SKM-1 treated with dmso at 0.1 percent for 144 hours (cell line): ENCODE data around the gene SPATA31C2.
"Not testable (repeated sequence)": the region's sequence is repeated elsewhere in the genome, so short reads cannot be mapped to it uniquely, and the experiment has no call there.

Source experiments
- DNase-seq: peaks from one replicate; lab custom pipeline; 2025; ENCODE audit not compliant: unreplicated experiment; lab: John Stamatoyannopoulos, UW

SPATA31C2 gene

GRCh38 chr9:88127700-88128300 is 10.5 kb downstream of the SPATA31C2 start:
- not testable (repeated sequence) for DNase-seq

DNA sequence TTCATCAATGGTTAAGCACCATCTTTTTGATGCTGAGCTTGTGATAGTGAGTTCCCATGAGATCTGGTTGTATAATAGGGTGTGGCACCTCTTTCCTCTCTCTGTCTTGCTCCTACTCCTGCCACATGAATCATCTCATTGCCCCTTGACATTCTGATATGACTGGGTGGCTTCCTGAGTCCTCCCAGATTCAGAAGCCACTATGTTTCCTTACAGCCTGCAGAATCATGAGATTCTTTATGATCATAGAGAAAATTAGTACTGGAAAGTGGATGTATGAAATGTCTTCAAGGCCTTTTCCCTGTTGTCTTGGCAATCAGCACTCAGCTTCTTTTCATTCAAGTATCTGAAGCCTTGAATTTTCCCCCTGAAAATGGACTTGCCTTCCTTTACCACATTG is 14.9 kb downstream of the SPATA31C2 start:
- DNase-seq = not testable (repeated sequence)

DNA sequence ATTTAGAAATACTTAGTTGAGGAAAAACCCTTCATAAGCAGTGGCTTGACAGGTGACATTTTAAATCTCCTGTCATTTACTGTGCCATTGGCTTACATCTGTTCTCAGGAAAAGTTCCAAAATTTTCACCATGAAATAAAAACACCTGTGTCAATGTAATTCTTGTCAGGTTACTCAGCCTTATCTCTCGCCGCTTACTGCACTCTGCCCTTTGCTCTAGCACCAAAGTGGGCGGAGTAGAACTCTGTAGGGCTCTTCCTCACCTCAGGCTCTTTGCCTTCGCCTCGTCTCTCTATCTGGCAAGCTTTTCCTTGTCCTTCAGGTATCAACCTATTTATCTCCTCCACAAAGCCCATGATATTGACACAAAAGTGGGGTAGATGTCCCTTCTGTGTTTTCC is 20.2 kb downstream of the SPATA31C2 start:
- not testable (repeated sequence) for DNase-seq

DNA sequence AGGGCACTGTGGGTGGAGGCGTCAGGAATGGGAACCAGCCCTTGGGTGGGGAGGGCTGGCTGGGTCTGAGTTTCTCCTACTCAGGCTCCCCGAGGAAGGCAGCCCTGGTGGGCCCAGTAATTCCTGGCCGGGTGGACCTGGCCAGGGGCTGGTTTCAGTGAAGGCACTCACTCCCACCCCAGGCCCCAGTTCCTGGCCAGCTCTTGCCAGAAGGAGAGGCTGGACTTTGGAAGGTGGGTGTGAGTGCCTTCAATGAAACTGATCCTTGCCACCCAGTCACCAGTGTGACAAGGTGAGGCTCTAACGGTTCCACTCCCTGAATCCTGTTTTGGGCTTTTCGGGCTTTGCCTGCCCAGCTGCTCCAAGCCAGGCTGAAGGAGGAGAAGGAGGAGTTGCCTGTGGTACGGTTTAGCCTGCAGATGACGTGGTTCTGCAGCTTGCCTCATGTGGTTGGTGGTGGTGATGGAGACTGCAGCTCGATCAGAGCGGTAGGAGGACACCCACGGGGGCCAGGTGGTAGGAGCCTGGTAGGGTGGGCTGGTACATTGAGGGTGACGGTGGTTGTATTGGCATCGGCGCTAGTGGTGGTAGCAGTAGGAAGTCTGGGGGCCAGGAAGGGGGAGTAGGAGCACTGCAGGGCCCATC is 23.2 kb downstream of the SPATA31C2 start:
- not testable (repeated sequence) for DNase-seq

GRCh38 chr9:88114283-88114967 is 23.9 kb downstream of the SPATA31C2 start:
- DNase-seq = not testable (repeated sequence)

DNA sequence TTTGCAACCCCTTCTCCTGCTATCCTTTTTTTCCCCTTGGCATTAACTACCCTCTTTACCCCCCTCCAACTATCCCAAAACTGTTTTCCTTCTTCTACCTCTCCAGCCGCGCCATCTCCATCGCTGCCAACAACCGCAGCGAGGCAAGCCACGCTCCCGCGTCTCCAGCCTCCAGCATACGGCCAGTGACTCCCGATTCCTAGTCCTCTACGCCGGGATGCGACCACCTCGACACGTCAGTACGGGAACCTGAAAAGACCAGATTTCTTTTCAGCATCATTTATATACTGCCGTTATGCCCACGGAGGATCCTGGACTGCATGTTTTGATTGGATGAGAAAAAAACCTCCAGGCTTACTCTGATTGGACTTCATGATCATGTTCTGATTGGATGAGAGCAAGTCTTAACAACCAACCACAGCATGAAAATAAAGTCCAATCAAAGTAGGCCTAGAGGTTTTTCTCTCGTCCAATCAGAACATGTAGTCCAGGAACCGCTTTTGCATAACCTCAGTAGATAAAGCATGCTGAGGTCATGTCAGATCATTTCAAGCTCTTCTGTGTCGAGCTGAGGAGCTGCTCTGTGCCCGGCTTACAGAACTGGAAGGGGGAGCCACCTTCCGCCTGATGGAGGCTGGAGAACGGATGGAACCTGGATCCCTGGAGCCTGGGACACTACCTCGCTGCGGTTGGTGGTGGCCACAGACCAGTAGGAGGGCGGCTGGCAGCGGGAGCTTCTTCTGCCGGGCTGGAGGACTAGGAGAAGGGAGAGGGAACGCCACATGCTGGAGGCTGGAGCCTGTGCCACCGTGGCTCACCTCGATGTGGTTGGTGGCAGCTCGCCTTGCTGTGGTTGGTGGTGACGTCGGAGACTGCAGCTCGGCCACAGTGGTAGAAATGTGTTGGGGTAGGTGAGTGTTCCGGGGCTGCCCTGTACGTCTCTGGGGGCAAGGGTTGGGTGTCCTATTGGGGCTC is 24.8 kb downstream of the SPATA31C2 start:
- not testable (repeated sequence) for DNase-seq

GRCh38 chr9:88110026-88110425 is 28.2 kb downstream of the SPATA31C2 start:
- DNase-seq = no peak

DNA sequence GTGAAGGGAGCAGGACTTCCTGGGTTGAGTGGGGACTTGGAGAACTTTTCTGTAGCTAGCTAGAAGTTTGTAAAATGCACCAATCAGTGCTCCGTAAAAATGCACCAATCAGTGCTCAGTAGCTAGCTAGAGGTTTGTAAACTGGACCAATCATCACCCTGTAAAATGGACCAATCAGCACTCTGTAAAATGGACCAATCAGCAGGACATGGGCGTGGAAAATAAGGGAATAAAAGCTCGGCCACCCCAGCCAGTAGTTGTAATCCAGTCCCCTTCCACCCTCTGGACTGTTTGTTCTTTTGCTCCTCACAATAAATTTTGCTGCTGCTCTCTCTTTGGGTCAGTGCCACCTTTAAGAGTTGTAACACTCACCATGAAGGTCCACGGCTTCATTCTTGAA is 29.5 kb downstream of the SPATA31C2 start:
- no peak for DNase-seq

- peak; percentile 18 for DNase-seq
These were observed 31.8 kb downstream of the SPATA31C2 start for GRCh38 chr9:88106492-88106891.

DNA sequence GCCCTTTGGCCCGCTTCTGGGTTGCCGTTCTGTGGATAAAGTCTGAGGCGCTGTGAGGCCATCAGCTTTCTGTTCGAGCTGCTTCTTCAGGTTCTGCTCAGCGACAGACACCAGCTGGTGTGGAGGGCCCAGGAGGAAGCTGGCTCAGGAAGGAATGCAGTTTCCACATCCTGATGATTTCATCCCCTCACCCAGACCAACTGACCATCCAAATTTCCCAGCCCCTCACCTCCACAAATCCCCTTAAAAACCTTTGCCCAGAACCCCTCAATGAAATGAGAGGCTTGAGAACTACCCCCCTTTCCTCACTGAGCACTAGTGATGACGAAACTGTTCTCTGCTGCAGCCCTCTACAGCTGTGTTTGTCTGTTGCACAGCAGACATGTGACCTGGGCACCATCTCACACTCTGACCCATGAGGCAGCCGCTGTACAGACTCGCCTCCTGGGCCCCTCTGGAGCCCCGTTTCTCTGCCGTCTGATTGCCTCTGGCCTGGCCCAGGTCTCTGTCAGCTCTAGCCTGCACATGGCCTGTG is 45.4 kb downstream of the SPATA31C2 start:
- DNase-seq = peak; percentile 35

- no peak for DNase-seq
These were observed 48.1 kb downstream of the SPATA31C2 start for GRCh38 chr9:88090151-88090581.

- no peak for DNase-seq
These were observed 50.4 kb downstream of the SPATA31C2 start for GRCh38 chr9:88087906-88088305.

DNA sequence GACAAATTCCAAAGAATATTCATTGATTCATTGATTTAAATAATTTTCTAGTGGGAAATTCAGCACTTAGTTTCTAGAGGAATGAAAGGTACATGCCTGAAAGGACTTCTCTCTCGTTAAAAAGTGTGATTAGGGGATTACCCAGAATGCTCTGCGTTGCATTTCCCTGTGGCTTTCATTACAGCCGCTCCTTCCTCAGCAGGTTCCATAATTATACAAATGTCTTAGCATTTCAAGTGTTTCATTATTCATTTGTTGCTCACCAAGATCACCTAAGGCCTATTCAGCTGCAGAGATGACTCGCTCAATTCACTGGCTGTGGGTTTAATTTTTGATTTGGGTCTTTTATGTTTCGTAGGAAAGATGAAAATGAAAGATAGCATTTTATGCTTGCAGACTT is 52.8 kb downstream of the SPATA31C2 start:
- DNase-seq = no peak

- DNase-seq = no peak
These were observed 53.7 kb downstream of the SPATA31C2 start for GRCh38 chr9:88084357-88085183.
